Stimulated activated CD8-positive, alpha-beta memory T cell treated with anti-CD3 and anti-CD28 coated beads, Interleukin-4, amount 100 ng/mL, for 24 hours (primary cell): ENCODE measurements around the gene SCRN2.
A peak's percentile ranks its signal among the peaks of the same experiment; 100 is the strongest.

Experiments
- DNase-seq: peaks from one replicate; pipeline ENCODE4 v3.0.0-alpha.2; 2020; ENCODE audit warnings: low read depth

The SCRN2 gene

GRCh38 chr17:47804461-47804860, 36.6 kb downstream of the SCRN2 start:
- DNase-seq, result no peak

GRCh38 chr17:47803751-47804150, 37.3 kb downstream of the SCRN2 start:
- no peak for DNase-seq

GRCh38 chr17:47803201-47803600, 37.9 kb downstream of the SCRN2 start:
- no peak for DNase-seq

- DNase-seq, result peak; percentile 34
Observed at GRCh38 chr17:47802341-47803022, 38.6 kb downstream of the SCRN2 start.

GRCh38 chr17:47801906-47802305, 39.2 kb downstream of the SCRN2 start:
- no peak for DNase-seq

GRCh38 chr17:47801176-47801765, 39.8 kb downstream of the SCRN2 start:
- no peak for DNase-seq

- DNase-seq, result no peak
Observed at GRCh38 chr17:47800686-47801085, 40.4 kb downstream of the SCRN2 start.

GRCh38 chr17:47797797-47798196, 43.3 kb downstream of the SCRN2 start:
- no peak for DNase-seq

GRCh38 chr17:47792979-47793378, 48.1 kb downstream of the SCRN2 start:
- DNase-seq, result no peak

- no peak for DNase-seq
Observed at GRCh38 chr17:47792457-47792856, 48.6 kb downstream of the SCRN2 start.

GRCh38 chr17:47791025-47791424, 50.0 kb downstream of the SCRN2 start:
- no peak for DNase-seq

- peak; percentile 47 for DNase-seq
Observed at GRCh38 chr17:47789611-47790561, 51.2 kb downstream of the SCRN2 start.
